ENCODE measurements around the gene TRIM24. TPM values are rescaled to one million over a fixed set of nuclear protein-coding genes. Genes with fewer than 3 reads are reported as not detected.

The TRIM24 gene
- total RNA-seq, 1 experiment from 2014 or later: 28.4 TPM

DNA sequence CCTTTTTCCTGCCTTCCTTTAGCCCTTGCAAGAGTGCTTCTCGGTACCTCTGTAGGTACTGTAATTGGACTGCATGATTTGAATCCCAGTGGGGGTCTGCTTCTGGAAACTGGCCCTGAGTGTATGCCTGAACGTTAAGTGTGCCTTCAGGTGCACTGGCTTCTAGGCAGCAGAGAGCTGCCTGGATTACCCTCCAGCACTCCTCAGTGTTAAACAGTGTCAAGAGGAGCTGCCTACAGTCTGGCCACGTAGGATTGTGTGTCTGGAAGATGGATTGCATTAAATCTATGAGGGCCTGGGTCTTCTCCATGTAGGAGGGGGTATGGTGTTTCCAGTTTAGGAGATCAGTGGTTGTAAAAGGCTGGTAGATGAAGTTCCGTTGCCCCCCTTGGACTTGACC, 103.7 kb downstream of the TRIM24 start:
- ChIA-PET POLR2A (no interaction called here), CTCF (no interaction called here)
- TF ChIP-seq POLR2AphosphoS5 (IDR thresholded peaks at IDR 0.05; ENCODE audit: low read depth, low read length): no peak
- no peak for TF ChIP-seq SIN3A (IDR thresholded peaks at IDR 0.05; ENCODE audit: borderline replicate concordance, insufficient read depth, low read depth, low read length)
- TF ChIP-seq, protein P1, sequence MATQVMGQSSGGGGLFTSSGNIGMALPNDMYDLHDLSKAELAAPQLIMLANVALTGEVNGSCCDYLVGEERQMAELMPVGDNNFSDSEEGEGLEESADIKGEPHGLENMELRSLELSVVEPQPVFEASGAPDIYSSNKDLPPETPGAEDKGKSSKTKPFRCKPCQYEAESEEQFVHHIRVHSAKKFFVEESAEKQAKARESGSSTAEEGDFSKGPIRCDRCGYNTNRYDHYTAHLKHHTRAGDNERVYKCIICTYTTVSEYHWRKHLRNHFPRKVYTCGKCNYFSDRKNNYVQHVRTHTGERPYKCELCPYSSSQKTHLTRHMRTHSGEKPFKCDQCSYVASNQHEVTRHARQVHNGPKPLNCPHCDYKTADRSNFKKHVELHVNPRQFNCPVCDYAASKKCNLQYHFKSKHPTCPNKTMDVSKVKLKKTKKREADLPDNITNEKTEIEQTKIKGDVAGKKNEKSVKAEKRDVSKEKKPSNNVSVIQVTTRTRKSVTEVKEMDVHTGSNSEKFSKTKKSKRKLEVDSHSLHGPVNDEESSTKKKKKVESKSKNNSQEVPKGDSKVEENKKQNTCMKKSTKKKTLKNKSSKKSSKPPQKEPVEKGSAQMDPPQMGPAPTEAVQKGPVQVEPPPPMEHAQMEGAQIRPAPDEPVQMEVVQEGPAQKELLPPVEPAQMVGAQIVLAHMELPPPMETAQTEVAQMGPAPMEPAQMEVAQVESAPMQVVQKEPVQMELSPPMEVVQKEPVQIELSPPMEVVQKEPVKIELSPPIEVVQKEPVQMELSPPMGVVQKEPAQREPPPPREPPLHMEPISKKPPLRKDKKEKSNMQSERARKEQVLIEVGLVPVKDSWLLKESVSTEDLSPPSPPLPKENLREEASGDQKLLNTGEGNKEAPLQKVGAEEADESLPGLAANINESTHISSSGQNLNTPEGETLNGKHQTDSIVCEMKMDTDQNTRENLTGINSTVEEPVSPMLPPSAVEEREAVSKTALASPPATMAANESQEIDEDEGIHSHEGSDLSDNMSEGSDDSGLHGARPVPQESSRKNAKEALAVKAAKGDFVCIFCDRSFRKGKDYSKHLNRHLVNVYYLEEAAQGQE (IDR thresholded peaks at IDR 0.05; ENCODE audit: insufficient read depth in 1 of 2, low read depth in 2 of 2, low read length in 1 of 2): no peak
- no peak for TF ChIP-seq TCF7L2 (IDR thresholded peaks at IDR 0.05; ENCODE audit: low read depth, low read length)
- TF ChIP-seq, protein P2, sequence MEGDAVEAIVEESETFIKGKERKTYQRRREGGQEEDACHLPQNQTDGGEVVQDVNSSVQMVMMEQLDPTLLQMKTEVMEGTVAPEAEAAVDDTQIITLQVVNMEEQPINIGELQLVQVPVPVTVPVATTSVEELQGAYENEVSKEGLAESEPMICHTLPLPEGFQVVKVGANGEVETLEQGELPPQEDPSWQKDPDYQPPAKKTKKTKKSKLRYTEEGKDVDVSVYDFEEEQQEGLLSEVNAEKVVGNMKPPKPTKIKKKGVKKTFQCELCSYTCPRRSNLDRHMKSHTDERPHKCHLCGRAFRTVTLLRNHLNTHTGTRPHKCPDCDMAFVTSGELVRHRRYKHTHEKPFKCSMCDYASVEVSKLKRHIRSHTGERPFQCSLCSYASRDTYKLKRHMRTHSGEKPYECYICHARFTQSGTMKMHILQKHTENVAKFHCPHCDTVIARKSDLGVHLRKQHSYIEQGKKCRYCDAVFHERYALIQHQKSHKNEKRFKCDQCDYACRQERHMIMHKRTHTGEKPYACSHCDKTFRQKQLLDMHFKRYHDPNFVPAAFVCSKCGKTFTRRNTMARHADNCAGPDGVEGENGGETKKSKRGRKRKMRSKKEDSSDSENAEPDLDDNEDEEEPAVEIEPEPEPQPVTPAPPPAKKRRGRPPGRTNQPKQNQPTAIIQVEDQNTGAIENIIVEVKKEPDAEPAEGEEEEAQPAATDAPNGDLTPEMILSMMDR (IDR thresholded peaks at IDR 0.05): no peak
- Histone ChIP-seq H3K4me3 (ENCODE audit: low read depth in 2 of 2, low read length in 2 of 2) (no peak overlapping the region), H3K9me3 (ENCODE audit: control insufficient read depth, insufficient read depth, low read depth, low read length) (peaks cover 40% of the 10 kb centered on the region), H3K27ac (ENCODE audit: low read length) (no peak overlapping the region), H3K27me3 (ENCODE audit: control insufficient read depth, insufficient read depth, low read length) (no peaks in the 10 kb centered on the region), H3K4me1 (ENCODE audit: control insufficient read depth, insufficient read depth, low read length) (no peaks in the 10 kb centered on the region), H3K36me3 (ENCODE audit: control insufficient read depth, insufficient read depth, low read length) (peaks cover 8% of the 10 kb centered on the region)
- DNase-seq (ENCODE audit: low read depth, low spot score): no peak
- no TSS peak for BruUV-seq (replicated peaks)
- in situ Hi-C loops (cut with HindIII; ENCODE audit: low pct_unique_long_range_greater_than_20kb, low sequenced_read_pairs): no loop called here
- no peak for ATAC-seq
- intact Hi-C loops (cut with micrococcal nuclease; ENCODE audit: unreplicated experiment): no loop called here

DNA sequence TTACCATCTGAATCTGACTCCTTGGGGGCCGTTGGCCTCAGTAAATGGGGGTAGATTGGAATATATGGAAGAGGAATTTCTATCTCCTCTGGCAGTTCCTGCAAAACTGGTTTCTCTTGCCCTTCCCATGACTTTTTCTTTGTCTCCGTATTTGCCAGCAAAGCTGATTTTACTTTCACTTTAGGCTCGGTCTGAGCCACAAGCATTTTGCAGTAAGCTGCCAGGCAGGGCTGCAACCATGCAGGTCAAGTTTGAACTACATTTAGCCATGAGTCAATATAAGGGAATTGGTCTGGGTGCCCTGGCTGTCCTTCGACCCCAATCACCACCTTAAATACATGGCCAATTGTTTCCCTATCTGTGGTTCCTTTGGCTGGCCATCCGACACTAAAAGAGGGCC, 104.3 kb downstream of the TRIM24 start:
- no peak for ATAC-seq
- BruUV-seq (replicated peaks): no TSS peak

More for the DNA sequence above, 104.3 kb downstream of the TRIM24 start:
- intact Hi-C loops (cut with micrococcal nuclease; ENCODE audit: unreplicated experiment) (no loop called here), in situ Hi-C loops (cut with HindIII; ENCODE audit: low pct_unique_long_range_greater_than_20kb, low sequenced_read_pairs) (no loop called here)
- H3K36me3 ChIP-seq (ENCODE audit: control insufficient read depth, insufficient read depth, low read length): peaks cover 14% of the 10 kb centered on the region
- no peaks in the 10 kb centered on the region for H3K27me3 ChIP-seq (ENCODE audit: control insufficient read depth, insufficient read depth, low read length)
- no peak for DNase-seq (ENCODE audit: low read depth, low spot score)
- H3K4me1 ChIP-seq (ENCODE audit: control insufficient read depth, insufficient read depth, low read length): no peaks in the 10 kb centered on the region
- ChIA-PET POLR2A (no interaction called here), CTCF (no interaction called here)
- no peak overlapping the region for H3K4me3 ChIP-seq (ENCODE audit: low read depth in 2 of 2, low read length in 2 of 2)
- peaks cover 37% of the 10 kb centered on the region for H3K9me3 ChIP-seq (ENCODE audit: control insufficient read depth, insufficient read depth, low read depth, low read length)
- H3K27ac ChIP-seq (ENCODE audit: low read length): no peak overlapping the region
- TF ChIP-seq POLR2AphosphoS5 (IDR thresholded peaks at IDR 0.05; ENCODE audit: low read depth, low read length) (no peak), SIN3A (IDR thresholded peaks at IDR 0.05; ENCODE audit: borderline replicate concordance, insufficient read depth, low read depth, low read length) (no peak), TCF7L2 (IDR thresholded peaks at IDR 0.05; ENCODE audit: low read depth, low read length) (no peak)
- TF ChIP-seq, protein P2 (IDR thresholded peaks at IDR 0.05): no peak
- TF ChIP-seq, protein P1 (IDR thresholded peaks at IDR 0.05; ENCODE audit: insufficient read depth in 1 of 2, low read depth in 2 of 2, low read length in 1 of 2): no peak

All from Panc1 (cell line).